Tibial nerve (tissue), 4 donors: ENCODE results near the gene RGS1. TPM values are rescaled to one million over a fixed set of nuclear protein-coding genes. Genes with fewer than 3 reads are reported as not detected.

ENCODE experiments used
- DNase-seq, 2 donors: peaks; one replicate each; pipeline ENCODE4 v3.0.0-alpha.2; 2019; ENCODE audit warnings: low spot score in 2 of 2
- H3K27ac ChIP-seq, 4 donors: fragments of 200-600 bp; sonication (generic) in 3 of 4; one replicate each; pipeline ENCODE4 v1.5.1; 2017 to 2019; ENCODE audit warnings: mild to moderate bottlenecking in 1 of 4
- H3K27me3 ChIP-seq, 2 donors: fragments of 200-600 bp; sonication (generic) in 1 of 2; one replicate each; pipeline versions ENCODE4 v1.5.1 to v1.6.0; 2017 to 2019
- H3K36me3 ChIP-seq, 3 donors: fragments of 200-600 bp; sonication (generic); one replicate each; pipeline ENCODE4 v1.5.1; 2018 to 2019
- H3K4me1 ChIP-seq, 4 donors: fragments of 200-600 bp; sonication (generic) in 3 of 4; one replicate each; pipeline ENCODE4 v1.5.1; 2017 to 2019
- H3K4me3 ChIP-seq, 4 donors: fragments of 200-600 bp; sonication (generic) in 3 of 4; one replicate each; pipeline ENCODE4 v1.5.1; 2017 to 2019; ENCODE audit warnings: mild to moderate bottlenecking in 1 of 4, moderate library complexity in 1 of 4
- H3K9me3 ChIP-seq, 4 donors: fragments of 200-600 bp; sonication (generic) in 3 of 4; one replicate each; pipeline ENCODE4 v1.5.1; 2017 to 2019
- CTCF ChIP-seq, 5 experiments: fragments of 200-600 bp in 3 of 5; fragments of 450-650 bp in 2 of 5; sonication (generic) in 3 of 5; IDR thresholded peaks; one replicate each; pipeline ENCODE4 v1.5.1; 2016 to 2019; ENCODE audit warnings: antibody characterized with exemption in 5 of 5, mild to moderate bottlenecking in 3 of 5, moderate library complexity in 2 of 5
- EP300 ChIP-seq, 2 donors: sonication (generic); formaldehyde crosslinking; IDR thresholded peaks; one replicate each; pipeline ENCODE4 v1.6.1; 2017; ENCODE audit warnings: antibody characterized with exemption in 2 of 2, mild to moderate bottlenecking in 1 of 2
- POLR2A ChIP-seq, 2 donors: fragments of 450-650 bp; IDR thresholded peaks; one replicate each; pipeline ENCODE4 v1.6.1; 2017; ENCODE audit warnings: antibody characterized with exemption in 2 of 2, mild to moderate bottlenecking in 2 of 2, moderate library complexity in 2 of 2
- WGBS, 2 donors: methylation state at CpG; one replicate each; pipeline ENCODE4 v1.1.5; 2018; 5-methylcytosine and 5-hydroxymethylcytosine counted together
- total RNA-seq, 4 donors: library from RNA; depleted of rRNA; stranded (reverse); fragments of >200 nt; gene quantifications; one replicate each; pipeline ENCODE4 v1.1.0, GENCODE V29; 2016

RGS1 gene, protein sequence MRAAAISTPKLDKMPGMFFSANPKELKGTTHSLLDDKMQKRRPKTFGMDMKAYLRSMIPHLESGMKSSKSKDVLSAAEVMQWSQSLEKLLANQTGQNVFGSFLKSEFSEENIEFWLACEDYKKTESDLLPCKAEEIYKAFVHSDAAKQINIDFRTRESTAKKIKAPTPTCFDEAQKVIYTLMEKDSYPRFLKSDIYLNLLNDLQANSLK
- total RNA-seq = 100 to 1,000 TPM; 142 to 489 (median 195) TPM

GRCh38 chr1:192575499-192576189 is at the start of gene RGS1:
Gene RGS1 (plus strand): TSS chr1:192575773. CDS start chr1:192575793, 20 bp downstream.
- WGBS, 2 donors = 68 to 71% methylated on average over 7 of the region's 7 CpGs
- Histone ChIP-seq H3K4me3 (peak within 1 kb of the TSS in 2 of 4 donors; percentile 14 to 18), H3K36me3 (no peaks in the 10 kb centered on the region), H3K4me1 (no peaks in the 10 kb centered on the region), H3K27ac (peak within 1 kb of the TSS in 1 of 4 donors; percentile 36), H3K27me3 (no peaks in the 10 kb centered on the region), H3K9me3 (peaks cover 0 to 5% (median 0%) of the 10 kb centered on the region in 4 donors)
- peak in 1 of 2 donors; percentile 34 for DNase-seq
- TF ChIP-seq CTCF (IDR thresholded peaks at IDR 0.05) = no peak
- peak; percentile 65 to 86 for TF ChIP-seq EP300 (IDR thresholded peaks at IDR 0.05)
- TF ChIP-seq POLR2A (IDR thresholded peaks at IDR 0.05) = peak; percentile 42 to 47

DNA sequence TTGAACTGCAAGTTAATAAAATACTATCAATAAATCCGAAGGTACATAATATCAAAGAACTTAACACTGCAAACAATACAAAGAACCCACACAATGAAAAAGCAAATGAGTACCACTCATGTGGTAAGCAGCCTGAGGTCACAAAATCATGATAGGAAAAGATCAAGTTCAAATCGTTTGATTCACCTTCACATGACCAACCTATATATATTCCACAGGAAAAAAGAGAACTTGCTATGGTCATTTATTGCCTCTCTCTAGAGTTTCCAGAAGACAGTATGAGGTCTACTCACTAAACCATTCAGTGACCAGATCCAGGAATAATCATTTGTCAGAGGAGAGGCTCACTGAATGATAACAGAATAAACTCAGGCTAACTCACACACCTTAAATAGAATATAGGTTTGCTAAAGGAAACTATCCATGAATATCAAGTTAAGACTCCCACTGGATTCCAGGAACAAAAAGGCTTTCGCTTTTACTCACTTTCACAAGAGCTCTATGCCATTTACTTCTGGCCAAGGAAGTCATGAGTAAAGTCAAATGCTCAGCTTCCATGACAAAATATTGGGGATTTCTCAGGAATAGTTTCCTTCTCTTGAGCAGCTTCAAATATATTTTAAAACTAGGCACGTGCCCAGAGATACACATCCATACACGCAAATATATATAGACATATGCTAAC is 48.3 kb upstream of the RGS1 start:
- no peaks in the 10 kb centered on the region for H3K36me3 ChIP-seq
- WGBS, 2 donors = 89 to 93% methylated on average over 5 of the region's 5 CpGs
- no peak for DNase-seq
- no peak for TF ChIP-seq EP300 (IDR thresholded peaks at IDR 0.05)
- no peak for TF ChIP-seq CTCF (IDR thresholded peaks at IDR 0.05)
- TF ChIP-seq POLR2A (IDR thresholded peaks at IDR 0.05) = no peak
- no peaks in the 10 kb centered on the region for H3K9me3 ChIP-seq
- peaks cover 0 to 10% (median 0%) of the 10 kb centered on the region in 4 donors for H3K4me1 ChIP-seq
- no peak overlapping the region for H3K27ac ChIP-seq
- H3K27me3 ChIP-seq = no peaks in the 10 kb centered on the region
- no peak overlapping the region for H3K4me3 ChIP-seq

DNA sequence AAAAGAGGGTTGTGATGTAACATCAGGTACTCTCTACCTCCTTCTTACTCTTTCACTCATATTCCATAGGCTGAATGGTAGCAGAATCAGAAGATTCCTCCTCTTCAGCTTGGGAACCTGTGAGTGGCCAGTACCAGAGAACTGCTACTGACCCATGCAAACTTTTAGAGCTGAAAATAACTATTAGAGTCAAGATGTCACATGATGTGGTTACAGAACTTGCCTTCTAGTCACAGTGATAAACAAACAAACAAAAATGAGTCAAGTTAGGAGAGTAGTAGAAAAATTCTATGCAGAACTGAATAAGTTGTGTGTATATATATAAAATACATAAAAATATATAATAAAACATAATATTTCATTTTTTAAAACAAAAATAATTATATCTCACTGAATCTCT is 47.6 kb upstream of the RGS1 start:
- no peak for TF ChIP-seq CTCF (IDR thresholded peaks at IDR 0.05)
- no peak for TF ChIP-seq EP300 (IDR thresholded peaks at IDR 0.05)
- TF ChIP-seq POLR2A (IDR thresholded peaks at IDR 0.05) = no peak
- DNase-seq = no peak
- H3K27me3 ChIP-seq = no peaks in the 10 kb centered on the region
- no peaks in the 10 kb centered on the region for H3K36me3 ChIP-seq
- peaks cover 0 to 10% (median 0%) of the 10 kb centered on the region in 4 donors for H3K4me1 ChIP-seq
- no peaks in the 10 kb centered on the region for H3K9me3 ChIP-seq
- no peak overlapping the region for H3K27ac ChIP-seq
- no peak overlapping the region for H3K4me3 ChIP-seq

- Histone ChIP-seq H3K27me3 (no peaks in the 10 kb centered on the region), H3K4me1 (peaks cover 0 to 3% (median 0%) of the 10 kb centered on the region in 4 donors), H3K36me3 (no peaks in the 10 kb centered on the region), H3K9me3 (no peaks in the 10 kb centered on the region), H3K27ac (peak overlapping the region in 1 of 4 donors; percentile 74), H3K4me3 (no peak overlapping the region)
- DNase-seq = no peak
- TF ChIP-seq CTCF (IDR thresholded peaks at IDR 0.05) (no peak), POLR2A (IDR thresholded peaks at IDR 0.05) (no peak), EP300 (IDR thresholded peaks at IDR 0.05) (no peak)
- WGBS, 2 donors = 80 to 82% methylated on average over 3 of the region's 3 CpGs
Observed at GRCh38 chr1:192529031-192529755, 46.4 kb upstream of the RGS1 start.
